Measurements from ENCODE around the gene SLC16A4. TPM values are rescaled to one million over a fixed set of nuclear protein-coding genes. Genes with fewer than 3 reads are reported as not detected.

Gene SLC16A4
- polyA plus RNA-seq, 1 donor: 47.1 TPM

- Histone ChIP-seq H3K4me1 (ENCODE audit: control insufficient read depth, insufficient read depth, low read length) (peaks cover 20% of the 10 kb centered on the region), H3K36me3 (ENCODE audit: control insufficient read depth, insufficient read depth, low read length) (peaks cover 23% of the 10 kb centered on the region), H3K27me3 (ENCODE audit: control insufficient read depth, insufficient read depth, low read length) (no peaks in the 10 kb centered on the region), H3K27ac (ENCODE audit: low read length) (no peak overlapping the region), H3K4me3 (ENCODE audit: low read length) (no peak overlapping the region), H3K9me3 (ENCODE audit: control insufficient read depth, low read depth, low read length) (no peaks in the 10 kb centered on the region)
- WGBS (ENCODE audit: insufficient coverage, low lambda C conversion rate): 72% methylated on average over 2 of the region's 3 CpGs
- DNase-seq: no peak
Measured at GRCh38 chr1:110345480-110345879, 45.3 kb downstream of the SLC16A4 start.

GRCh38 chr1:110344152-110344551, 46.7 kb downstream of the SLC16A4 start:
- DNase-seq: no peak
- H3K9me3 ChIP-seq (ENCODE audit: control insufficient read depth, low read depth, low read length): no peaks in the 10 kb centered on the region
- H3K27ac ChIP-seq (ENCODE audit: low read length): no peak overlapping the region
- no peaks in the 10 kb centered on the region for H3K27me3 ChIP-seq (ENCODE audit: control insufficient read depth, insufficient read depth, low read length)
- H3K4me3 ChIP-seq (ENCODE audit: low read length): no peak overlapping the region
- H3K36me3 ChIP-seq (ENCODE audit: control insufficient read depth, insufficient read depth, low read length): peaks cover 23% of the 10 kb centered on the region
- WGBS (ENCODE audit: insufficient coverage, low lambda C conversion rate): 70% methylated on average over 2 of the region's 3 CpGs
- H3K4me1 ChIP-seq (ENCODE audit: control insufficient read depth, insufficient read depth, low read length): peaks cover 20% of the 10 kb centered on the region

GRCh38 chr1:110343249-110343648, 47.6 kb downstream of the SLC16A4 start:
- 82% methylated on average over 2 of the region's 2 CpGs for WGBS (ENCODE audit: insufficient coverage, low lambda C conversion rate)
- H3K36me3 ChIP-seq (ENCODE audit: control insufficient read depth, insufficient read depth, low read length): peaks cover 23% of the 10 kb centered on the region
- no peaks in the 10 kb centered on the region for H3K27me3 ChIP-seq (ENCODE audit: control insufficient read depth, insufficient read depth, low read length)
- no peak for DNase-seq
- no peak overlapping the region for H3K4me3 ChIP-seq (ENCODE audit: low read length)
- peaks cover 20% of the 10 kb centered on the region for H3K4me1 ChIP-seq (ENCODE audit: control insufficient read depth, insufficient read depth, low read length)
- no peaks in the 10 kb centered on the region for H3K9me3 ChIP-seq (ENCODE audit: control insufficient read depth, low read depth, low read length)
- H3K27ac ChIP-seq (ENCODE audit: low read length): no peak overlapping the region

- Histone ChIP-seq H3K27me3 (ENCODE audit: control insufficient read depth, insufficient read depth, low read length) (no peaks in the 10 kb centered on the region), H3K27ac (ENCODE audit: low read length) (no peak overlapping the region), H3K9me3 (ENCODE audit: control insufficient read depth, low read depth, low read length) (no peaks in the 10 kb centered on the region), H3K4me3 (ENCODE audit: low read length) (peak overlapping the region; percentile 17), H3K4me1 (ENCODE audit: control insufficient read depth, insufficient read depth, low read length) (peaks cover 20% of the 10 kb centered on the region), H3K36me3 (ENCODE audit: control insufficient read depth, insufficient read depth, low read length) (peaks cover 15% of the 10 kb centered on the region)
- no CpG with 5 or more reads among the region's 9 CpGs for WGBS (ENCODE audit: insufficient coverage, low lambda C conversion rate)
- DNase-seq: no peak
Measured at GRCh38 chr1:110341872-110342331, 48.9 kb downstream of the SLC16A4 start.

- no CpG with 5 or more reads among the region's 27 CpGs for WGBS (ENCODE audit: insufficient coverage, low lambda C conversion rate)
- H3K4me1 ChIP-seq (ENCODE audit: control insufficient read depth, insufficient read depth, low read length): peaks cover 22% of the 10 kb centered on the region
Measured at GRCh38 chr1:110341146-110341871, 49.5 kb downstream of the SLC16A4 start.

GRCh38 chr1:110340207-110340468, 50.7 kb downstream of the SLC16A4 start:
- Histone ChIP-seq H3K27ac (ENCODE audit: low read length) (peak overlapping the region; percentile 91), H3K27me3 (ENCODE audit: control insufficient read depth, insufficient read depth, low read length) (no peaks in the 10 kb centered on the region), H3K4me3 (ENCODE audit: low read length) (peak overlapping the region; percentile 91), H3K9me3 (ENCODE audit: control insufficient read depth, low read depth, low read length) (no peaks in the 10 kb centered on the region), H3K4me1 (ENCODE audit: control insufficient read depth, insufficient read depth, low read length) (peaks cover 34% of the 10 kb centered on the region), H3K36me3 (ENCODE audit: control insufficient read depth, insufficient read depth, low read length) (peaks cover 15% of the 10 kb centered on the region)
- no peak for DNase-seq
- WGBS (ENCODE audit: insufficient coverage, low lambda C conversion rate): no CpG with 5 or more reads among the region's 9 CpGs

More at GRCh38 chr1:110341146-110341871, 49.5 kb downstream of the SLC16A4 start:
- Histone ChIP-seq H3K4me3 (ENCODE audit: low read length) (peak overlapping the region; percentile 17), H3K9me3 (ENCODE audit: control insufficient read depth, low read depth, low read length) (no peaks in the 10 kb centered on the region), H3K27ac (ENCODE audit: low read length) (no peak overlapping the region), H3K36me3 (ENCODE audit: control insufficient read depth, insufficient read depth, low read length) (peaks cover 15% of the 10 kb centered on the region), H3K27me3 (ENCODE audit: control insufficient read depth, insufficient read depth, low read length) (no peaks in the 10 kb centered on the region)
- DNase-seq: no peak

GRCh38 chr1:110339407-110340206, 51.2 kb downstream of the SLC16A4 start:
- Histone ChIP-seq H3K27ac (ENCODE audit: low read length) (peak overlapping the region; percentile 91), H3K4me1 (ENCODE audit: control insufficient read depth, insufficient read depth, low read length) (peaks cover 35% of the 10 kb centered on the region), H3K9me3 (ENCODE audit: control insufficient read depth, low read depth, low read length) (no peaks in the 10 kb centered on the region), H3K36me3 (ENCODE audit: control insufficient read depth, insufficient read depth, low read length) (peaks cover 15% of the 10 kb centered on the region), H3K27me3 (ENCODE audit: control insufficient read depth, insufficient read depth, low read length) (no peaks in the 10 kb centered on the region), H3K4me3 (ENCODE audit: low read length) (peak overlapping the region; percentile 91)
- peak; percentile 42 to 79 for DNase-seq
- no CpG with 5 or more reads among the region's 77 CpGs for WGBS (ENCODE audit: insufficient coverage, low lambda C conversion rate)

- Histone ChIP-seq H3K4me1 (ENCODE audit: control insufficient read depth, insufficient read depth, low read length) (peaks cover 35% of the 10 kb centered on the region), H3K27me3 (ENCODE audit: control insufficient read depth, insufficient read depth, low read length) (no peaks in the 10 kb centered on the region), H3K9me3 (ENCODE audit: control insufficient read depth, low read depth, low read length) (no peaks in the 10 kb centered on the region), H3K4me3 (ENCODE audit: low read length) (peak within 1 kb of the TSS; percentile 91), H3K27ac (ENCODE audit: low read length) (peak within 1 kb of the TSS; percentile 94), H3K36me3 (ENCODE audit: control insufficient read depth, insufficient read depth, low read length) (peaks cover 15% of the 10 kb centered on the region)
- WGBS (ENCODE audit: insufficient coverage, low lambda C conversion rate): 0% methylated on average over 2 of the region's 25 CpGs
- DNase-seq: peak; percentile 100
Measured at GRCh38 chr1:110338886-110339406, 51.9 kb downstream of the SLC16A4 start, which contains the start of gene RBM15. TSS of gene RBM15 (plus strand) at chr1:110339377. CDS start at chr1:110339406, 29 bp downstream.

GRCh38 chr1:110338309-110338885, 52.4 kb downstream of the SLC16A4 start:
- WGBS (ENCODE audit: insufficient coverage, low lambda C conversion rate): no CpG with 5 or more reads among the region's 57 CpGs

GRCh38 chr1:110337704-110338308, 53.0 kb downstream of the SLC16A4 start:
- Histone ChIP-seq H3K27me3 (ENCODE audit: control insufficient read depth, insufficient read depth, low read length) (no peaks in the 10 kb centered on the region), H3K27ac (ENCODE audit: low read length) (peak overlapping the region; percentile 94), H3K4me3 (ENCODE audit: low read length) (peak overlapping the region; percentile 70), H3K9me3 (ENCODE audit: control insufficient read depth, low read depth, low read length) (no peaks in the 10 kb centered on the region), H3K36me3 (ENCODE audit: control insufficient read depth, insufficient read depth, low read length) (peaks cover 15% of the 10 kb centered on the region), H3K4me1 (ENCODE audit: control insufficient read depth, insufficient read depth, low read length) (peaks cover 34% of the 10 kb centered on the region)
- no CpG with 5 or more reads among the region's 36 CpGs for WGBS (ENCODE audit: insufficient coverage, low lambda C conversion rate)
- DNase-seq: peak in 1 of 2 donors; percentile 40

More at GRCh38 chr1:110338309-110338885, 52.4 kb downstream of the SLC16A4 start:
- peaks cover 15% of the 10 kb centered on the region for H3K36me3 ChIP-seq (ENCODE audit: control insufficient read depth, insufficient read depth, low read length)
- peak; percentile 94 to 98 for DNase-seq
- H3K4me1 ChIP-seq (ENCODE audit: control insufficient read depth, insufficient read depth, low read length): peaks cover 35% of the 10 kb centered on the region
- H3K4me3 ChIP-seq (ENCODE audit: low read length): peak overlapping the region; percentile 70
- no peaks in the 10 kb centered on the region for H3K9me3 ChIP-seq (ENCODE audit: control insufficient read depth, low read depth, low read length)
- H3K27ac ChIP-seq (ENCODE audit: low read length): peak overlapping the region; percentile 94
- no peaks in the 10 kb centered on the region for H3K27me3 ChIP-seq (ENCODE audit: control insufficient read depth, insufficient read depth, low read length)
